ENCODE measurements around the gene BCAS4.

Gene BCAS4

DNA sequence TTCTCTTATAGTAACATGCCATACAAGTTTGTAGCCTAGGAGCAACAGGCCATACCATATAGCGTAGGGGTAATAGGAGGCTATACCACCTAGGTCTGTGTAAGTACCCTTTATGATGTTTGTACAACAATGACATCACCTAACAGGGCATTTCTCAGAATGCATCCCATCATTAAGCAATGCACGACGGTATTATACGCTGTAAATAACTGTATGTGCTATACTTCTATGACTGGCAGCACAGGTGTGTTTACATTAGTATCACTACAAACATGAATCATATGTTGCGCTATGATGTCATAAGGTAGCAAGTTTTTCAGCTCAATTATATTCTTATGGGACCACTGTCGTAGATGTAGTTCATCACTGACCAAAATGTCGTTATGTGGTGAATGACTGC, 105.4 kb downstream of the BCAS4 start:
- no peak overlapping the region for H3K4me3 ChIP-seq (ENCODE audit: low read length in 2 of 2)
- H3K9ac ChIP-seq (ENCODE audit: low read length in 2 of 2): no peak overlapping the region
- H3K27me3 ChIP-seq (ENCODE audit: control insufficient read depth in 1 of 2, insufficient read depth in 2 of 2, low read length in 2 of 2): no peaks in the 10 kb centered on the region
- H3K4me1 ChIP-seq (ENCODE audit: control insufficient read depth, insufficient read depth, low read length): no peaks in the 10 kb centered on the region
- no peaks in the 10 kb centered on the region for H3K9me3 ChIP-seq (ENCODE audit: control insufficient read depth in 2 of 2, low read length in 2 of 2)
- no peak overlapping the region for H3K27ac ChIP-seq (ENCODE audit: low read length)
- H3K36me3 ChIP-seq (ENCODE audit: control insufficient read depth in 2 of 2, insufficient read depth in 2 of 2, low read length in 2 of 2): peaks cover 26 to 28% of the 10 kb centered on the region in 2 donors

DNA sequence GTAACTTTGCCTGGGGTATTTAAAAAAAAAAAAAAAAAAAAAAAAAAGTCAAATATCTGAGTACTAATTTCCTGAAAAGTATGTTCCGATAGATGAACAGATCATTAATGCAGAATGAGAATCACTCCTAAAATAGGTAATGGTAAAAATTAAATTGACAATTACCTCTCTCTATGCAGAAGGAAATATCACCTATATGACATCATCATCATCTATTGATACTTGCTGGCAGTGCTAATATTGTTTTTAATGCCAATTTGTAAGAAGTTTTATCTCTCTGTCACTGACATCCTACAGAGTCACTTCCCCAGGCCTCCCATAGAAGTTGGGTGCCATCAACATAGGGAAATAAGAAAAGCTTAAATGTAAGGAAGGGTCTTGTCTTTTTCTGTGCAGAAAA, 106.4 kb downstream of the BCAS4 start:
- Histone ChIP-seq H3K9me3 (ENCODE audit: control insufficient read depth in 2 of 2, low read length in 2 of 2) (no peaks in the 10 kb centered on the region), H3K4me3 (ENCODE audit: low read length in 2 of 2) (no peak overlapping the region), H3K4me1 (ENCODE audit: control insufficient read depth, insufficient read depth, low read length) (no peaks in the 10 kb centered on the region), H3K27me3 (ENCODE audit: control insufficient read depth in 1 of 2, insufficient read depth in 2 of 2, low read length in 2 of 2) (no peaks in the 10 kb centered on the region), H3K9ac (ENCODE audit: low read length in 2 of 2) (no peak overlapping the region), H3K27ac (ENCODE audit: low read length) (no peak overlapping the region), H3K36me3 (ENCODE audit: control insufficient read depth in 2 of 2, insufficient read depth in 2 of 2, low read length in 2 of 2) (peaks cover 26 to 28% of the 10 kb centered on the region in 2 donors)

DNA sequence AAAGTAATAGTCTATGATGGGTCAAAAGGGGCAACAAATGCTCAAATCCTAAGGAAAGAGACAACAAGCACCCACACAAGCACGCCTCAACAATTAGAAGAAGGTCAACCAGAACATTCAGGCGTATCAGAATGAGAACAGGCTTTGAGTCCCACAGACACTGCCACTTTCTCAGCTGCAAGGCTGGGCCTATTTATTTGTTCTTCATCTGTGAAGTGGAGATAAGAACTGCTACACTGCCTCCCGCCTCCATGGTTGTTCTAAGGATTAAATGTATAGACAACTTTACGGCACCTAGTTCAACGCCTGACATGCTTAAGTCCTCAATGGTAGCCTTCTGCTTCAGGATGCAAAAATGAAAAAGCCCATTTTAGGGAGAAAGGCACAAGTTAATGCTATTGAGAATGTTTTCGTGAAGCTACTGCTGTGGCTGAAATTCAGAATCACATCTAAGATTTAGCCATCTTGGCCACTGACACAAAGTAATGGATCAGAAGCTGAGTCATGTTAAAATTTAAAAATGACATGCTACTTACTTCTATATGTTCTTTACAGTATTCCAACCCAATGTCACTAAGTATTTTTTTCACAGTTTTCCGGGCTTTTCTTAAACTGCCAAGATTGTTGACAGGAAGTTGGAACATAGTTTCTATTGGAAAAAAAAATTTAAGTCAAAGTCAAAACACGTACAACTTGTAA, 108.6 kb downstream of the BCAS4 start:
- H3K9me3 ChIP-seq (ENCODE audit: control insufficient read depth in 2 of 2, low read length in 2 of 2): no peaks in the 10 kb centered on the region
- H3K4me3 ChIP-seq (ENCODE audit: low read length in 2 of 2): no peak overlapping the region
- no peaks in the 10 kb centered on the region for H3K4me1 ChIP-seq (ENCODE audit: control insufficient read depth, insufficient read depth, low read length)
- peaks cover 12 to 15% of the 10 kb centered on the region in 2 donors for H3K36me3 ChIP-seq (ENCODE audit: control insufficient read depth in 2 of 2, insufficient read depth in 2 of 2, low read length in 2 of 2)
- no peak overlapping the region for H3K27ac ChIP-seq (ENCODE audit: low read length)
- no peak overlapping the region for H3K9ac ChIP-seq (ENCODE audit: low read length in 2 of 2)
- no peaks in the 10 kb centered on the region for H3K27me3 ChIP-seq (ENCODE audit: control insufficient read depth in 1 of 2, insufficient read depth in 2 of 2, low read length in 2 of 2)

DNA sequence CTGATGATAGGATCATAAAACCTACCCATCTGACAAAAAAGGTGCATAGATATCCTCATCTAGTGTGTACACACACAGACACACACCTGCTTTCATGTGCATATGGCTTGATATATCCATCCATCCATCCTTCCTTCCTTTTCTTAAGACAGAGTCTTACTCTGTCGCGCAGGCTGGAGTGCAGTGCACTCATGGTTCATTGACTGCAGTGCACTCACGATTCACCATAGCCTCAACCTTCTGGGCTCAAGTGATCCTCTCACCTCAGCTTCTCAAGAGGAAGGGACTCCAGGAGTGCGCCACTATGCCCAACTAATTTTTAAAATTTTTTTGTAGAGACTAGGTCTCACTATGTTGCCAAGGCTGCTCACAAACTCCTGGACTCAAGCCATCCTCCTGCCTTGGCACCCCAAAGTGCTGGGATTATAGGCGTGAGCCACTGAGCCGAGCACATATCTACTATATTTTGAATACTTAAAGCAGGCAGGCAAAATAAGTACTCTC, 109.3 kb downstream of the BCAS4 start:
- no peak overlapping the region for H3K9ac ChIP-seq (ENCODE audit: low read length in 2 of 2)

DNA sequence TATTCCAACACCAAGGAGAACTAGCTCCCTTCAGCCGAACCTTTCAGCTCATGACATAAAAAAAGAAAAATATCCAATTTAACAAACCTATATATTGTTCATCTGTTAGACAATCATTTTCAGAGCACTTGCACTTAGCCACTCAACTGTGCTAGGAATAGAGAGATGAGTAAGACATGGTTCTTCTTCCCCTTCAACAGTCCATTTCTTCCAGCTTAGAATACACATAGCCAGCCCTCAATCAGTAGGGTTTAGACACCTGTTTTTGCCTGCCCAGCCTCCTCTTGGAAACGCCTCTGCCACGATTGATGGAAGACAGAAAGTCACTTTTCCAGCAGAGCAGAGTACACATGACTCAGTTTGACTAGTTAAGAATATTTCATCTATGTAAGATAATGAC, 114.6 kb downstream of the BCAS4 start:
- Histone ChIP-seq H3K36me3 (ENCODE audit: control insufficient read depth in 2 of 2, insufficient read depth in 2 of 2, low read length in 2 of 2) (no peaks in the 10 kb centered on the region), H3K9me3 (ENCODE audit: control insufficient read depth in 2 of 2, low read length in 2 of 2) (no peaks in the 10 kb centered on the region), H3K9ac (ENCODE audit: low read length in 2 of 2) (no peak overlapping the region), H3K27ac (ENCODE audit: low read length) (no peak overlapping the region), H3K4me1 (ENCODE audit: control insufficient read depth, insufficient read depth, low read length) (peaks cover 11% of the 10 kb centered on the region), H3K27me3 (ENCODE audit: control insufficient read depth in 1 of 2, insufficient read depth in 2 of 2, low read length in 2 of 2) (no peaks in the 10 kb centered on the region), H3K4me3 (ENCODE audit: low read length in 2 of 2) (no peak overlapping the region)

More for the DNA sequence above, 109.3 kb downstream of the BCAS4 start:
- Histone ChIP-seq H3K27ac (ENCODE audit: low read length) (no peak overlapping the region), H3K4me1 (ENCODE audit: control insufficient read depth, insufficient read depth, low read length) (no peaks in the 10 kb centered on the region), H3K4me3 (ENCODE audit: low read length in 2 of 2) (no peak overlapping the region), H3K9me3 (ENCODE audit: control insufficient read depth in 2 of 2, low read length in 2 of 2) (no peaks in the 10 kb centered on the region), H3K36me3 (ENCODE audit: control insufficient read depth in 2 of 2, insufficient read depth in 2 of 2, low read length in 2 of 2) (peaks cover 11 to 15% of the 10 kb centered on the region in 2 donors), H3K27me3 (ENCODE audit: control insufficient read depth in 1 of 2, insufficient read depth in 2 of 2, low read length in 2 of 2) (no peaks in the 10 kb centered on the region)

DNA sequence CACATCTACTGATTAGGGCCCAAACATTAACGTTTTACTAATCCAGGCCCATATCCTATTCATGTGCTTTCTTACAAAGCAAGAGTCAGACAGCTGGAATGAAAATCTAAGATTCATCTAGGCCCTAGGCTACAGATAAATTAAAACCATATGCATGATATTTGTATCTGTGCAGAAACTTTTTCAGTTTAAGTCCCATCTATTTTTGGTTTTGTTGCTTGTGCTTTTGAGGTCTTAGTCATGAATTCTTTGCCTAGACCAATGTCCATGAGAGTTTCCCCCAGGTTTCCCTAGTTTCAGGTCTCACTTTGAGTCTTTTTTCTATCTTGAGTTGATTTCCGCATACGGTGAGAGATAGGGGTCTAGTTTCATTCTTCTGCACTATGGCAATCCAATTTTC, 116.2 kb downstream of the BCAS4 start:
- Histone ChIP-seq H3K9ac (ENCODE audit: low read length in 2 of 2) (no peak overlapping the region), H3K36me3 (ENCODE audit: control insufficient read depth in 2 of 2, insufficient read depth in 2 of 2, low read length in 2 of 2) (no peaks in the 10 kb centered on the region), H3K4me3 (ENCODE audit: low read length in 2 of 2) (no peak overlapping the region), H3K27ac (ENCODE audit: low read length) (no peak overlapping the region), H3K27me3 (ENCODE audit: control insufficient read depth in 1 of 2, insufficient read depth in 2 of 2, low read length in 2 of 2) (no peaks in the 10 kb centered on the region), H3K4me1 (ENCODE audit: control insufficient read depth, insufficient read depth, low read length) (peaks cover 11% of the 10 kb centered on the region), H3K9me3 (ENCODE audit: control insufficient read depth in 2 of 2, low read length in 2 of 2) (no peaks in the 10 kb centered on the region)

DNA sequence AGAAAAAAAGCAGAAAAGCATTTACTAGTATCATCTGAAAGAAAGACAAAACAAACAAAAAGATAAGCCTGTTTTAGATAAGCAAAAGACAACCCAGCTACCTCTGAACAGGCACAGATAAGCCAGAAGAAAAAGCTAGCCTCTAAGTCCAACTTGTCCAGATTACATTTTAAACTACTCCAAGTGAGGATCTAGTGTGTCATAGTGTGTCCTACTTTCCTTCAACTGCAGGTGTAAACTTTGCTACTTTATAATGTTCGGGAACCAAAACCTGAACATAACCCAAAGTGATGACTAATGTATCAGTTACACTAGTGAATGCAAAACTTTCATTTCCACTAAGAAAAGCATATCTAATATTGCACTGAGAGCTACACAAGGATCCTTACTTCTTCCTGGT, 116.9 kb downstream of the BCAS4 start:
- no peak overlapping the region for H3K9ac ChIP-seq (ENCODE audit: low read length in 2 of 2)
- H3K4me1 ChIP-seq (ENCODE audit: control insufficient read depth, insufficient read depth, low read length): peaks cover 11% of the 10 kb centered on the region
- no peaks in the 10 kb centered on the region for H3K27me3 ChIP-seq (ENCODE audit: control insufficient read depth in 1 of 2, insufficient read depth in 2 of 2, low read length in 2 of 2)
- H3K27ac ChIP-seq (ENCODE audit: low read length): no peak overlapping the region
- H3K9me3 ChIP-seq (ENCODE audit: control insufficient read depth in 2 of 2, low read length in 2 of 2): no peaks in the 10 kb centered on the region
- H3K36me3 ChIP-seq (ENCODE audit: control insufficient read depth in 2 of 2, insufficient read depth in 2 of 2, low read length in 2 of 2): no peaks in the 10 kb centered on the region
- H3K4me3 ChIP-seq (ENCODE audit: low read length in 2 of 2): no peak overlapping the region

DNA sequence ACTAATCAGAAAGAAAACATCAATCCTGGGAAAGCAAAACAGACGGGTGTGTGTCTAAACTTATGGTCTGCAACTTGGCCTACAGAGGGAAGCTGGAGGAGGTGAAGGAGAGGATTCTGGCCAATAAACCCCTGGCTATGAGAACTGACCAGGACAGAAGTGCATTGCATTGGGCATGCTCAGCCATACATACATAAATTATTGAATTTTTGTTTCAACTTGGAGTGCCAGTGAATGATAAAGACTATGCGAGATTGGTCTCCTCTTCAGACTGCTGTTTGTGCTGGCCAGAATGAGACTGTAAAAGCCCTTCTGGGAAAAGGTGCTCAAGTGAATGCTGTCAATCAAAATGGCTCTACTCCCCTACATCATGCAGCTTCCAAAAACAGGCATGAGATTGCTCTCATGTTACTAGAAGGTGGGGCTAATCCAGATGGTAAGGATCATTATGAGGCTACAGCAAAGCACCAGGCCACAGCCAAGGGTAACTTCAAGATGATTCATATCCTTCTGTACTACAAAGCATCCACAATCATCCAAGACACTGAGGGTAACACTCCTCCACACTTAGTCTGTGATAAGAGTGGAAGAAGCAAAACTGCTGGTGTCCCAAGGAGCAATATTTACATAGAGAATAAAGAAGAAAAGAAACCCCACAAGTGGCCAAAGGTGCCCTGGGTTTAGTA, 119.0 kb downstream of the BCAS4 start:
- Histone ChIP-seq H3K4me3 (ENCODE audit: low read length in 2 of 2) (no peak overlapping the region), H3K9me3 (ENCODE audit: control insufficient read depth in 2 of 2, low read length in 2 of 2) (no peaks in the 10 kb centered on the region), H3K36me3 (ENCODE audit: control insufficient read depth in 2 of 2, insufficient read depth in 2 of 2, low read length in 2 of 2) (no peaks in the 10 kb centered on the region), H3K9ac (ENCODE audit: low read length in 2 of 2) (no peak overlapping the region), H3K27me3 (ENCODE audit: control insufficient read depth in 1 of 2, insufficient read depth in 2 of 2, low read length in 2 of 2) (no peaks in the 10 kb centered on the region), H3K4me1 (ENCODE audit: control insufficient read depth, insufficient read depth, low read length) (peaks cover 18% of the 10 kb centered on the region), H3K27ac (ENCODE audit: low read length) (no peak overlapping the region)

DNA sequence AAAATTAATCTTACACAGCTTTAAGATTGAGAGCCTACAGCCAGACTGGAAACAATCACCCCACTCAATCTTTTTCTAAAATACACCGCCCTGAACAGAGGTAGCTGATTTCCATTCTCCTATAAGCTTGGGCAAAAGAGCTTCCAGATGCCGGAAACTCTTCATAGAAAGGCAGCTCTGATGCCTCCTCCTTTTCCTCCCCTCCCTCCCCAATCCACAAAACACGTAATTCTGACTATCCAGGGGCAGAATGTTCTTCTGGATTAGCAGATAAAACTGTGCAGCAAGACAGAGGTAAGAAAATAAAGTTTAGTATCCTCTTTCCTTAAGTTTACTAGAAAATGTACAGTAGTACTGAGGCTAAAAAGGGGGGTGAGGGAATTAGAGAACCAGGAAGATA, 120.6 kb downstream of the BCAS4 start:
- H3K4me3 ChIP-seq (ENCODE audit: low read length in 2 of 2): no peak overlapping the region
- H3K27ac ChIP-seq (ENCODE audit: low read length): no peak overlapping the region
- no peaks in the 10 kb centered on the region for H3K27me3 ChIP-seq (ENCODE audit: control insufficient read depth in 1 of 2, insufficient read depth in 2 of 2, low read length in 2 of 2)
- H3K9ac ChIP-seq (ENCODE audit: low read length in 2 of 2): no peak overlapping the region
- H3K4me1 ChIP-seq (ENCODE audit: control insufficient read depth, insufficient read depth, low read length): peaks cover 15% of the 10 kb centered on the region
- H3K9me3 ChIP-seq (ENCODE audit: control insufficient read depth in 2 of 2, low read length in 2 of 2): no peaks in the 10 kb centered on the region
- no peaks in the 10 kb centered on the region for H3K36me3 ChIP-seq (ENCODE audit: control insufficient read depth in 2 of 2, insufficient read depth in 2 of 2, low read length in 2 of 2)

DNA sequence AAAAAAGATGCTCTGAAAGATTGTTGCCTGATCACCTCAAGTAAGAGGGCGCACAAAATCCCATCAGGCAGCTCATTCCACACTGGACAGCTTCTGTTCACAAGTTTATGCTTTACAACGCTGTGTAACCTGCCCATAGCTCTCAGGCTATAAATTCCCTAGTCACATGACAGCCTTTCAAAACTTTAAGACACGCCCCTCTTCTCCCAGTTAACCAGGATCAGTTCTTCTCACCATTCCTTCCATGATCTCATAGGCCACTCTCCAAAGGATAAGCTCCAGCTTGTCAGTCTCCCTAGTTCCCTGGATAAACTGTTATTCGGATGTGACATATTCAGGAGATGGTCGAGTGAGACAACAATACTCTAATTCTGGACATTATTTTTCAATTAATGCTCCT, 121.4 kb downstream of the BCAS4 start:
- Histone ChIP-seq H3K9me3 (ENCODE audit: control insufficient read depth in 2 of 2, low read length in 2 of 2) (no peaks in the 10 kb centered on the region), H3K4me3 (ENCODE audit: low read length in 2 of 2) (no peak overlapping the region), H3K27me3 (ENCODE audit: control insufficient read depth in 1 of 2, insufficient read depth in 2 of 2, low read length in 2 of 2) (no peaks in the 10 kb centered on the region), H3K4me1 (ENCODE audit: control insufficient read depth, insufficient read depth, low read length) (peaks cover 10% of the 10 kb centered on the region), H3K9ac (ENCODE audit: low read length in 2 of 2) (no peak overlapping the region), H3K27ac (ENCODE audit: low read length) (no peak overlapping the region), H3K36me3 (ENCODE audit: control insufficient read depth in 2 of 2, insufficient read depth in 2 of 2, low read length in 2 of 2) (no peaks in the 10 kb centered on the region)

DNA sequence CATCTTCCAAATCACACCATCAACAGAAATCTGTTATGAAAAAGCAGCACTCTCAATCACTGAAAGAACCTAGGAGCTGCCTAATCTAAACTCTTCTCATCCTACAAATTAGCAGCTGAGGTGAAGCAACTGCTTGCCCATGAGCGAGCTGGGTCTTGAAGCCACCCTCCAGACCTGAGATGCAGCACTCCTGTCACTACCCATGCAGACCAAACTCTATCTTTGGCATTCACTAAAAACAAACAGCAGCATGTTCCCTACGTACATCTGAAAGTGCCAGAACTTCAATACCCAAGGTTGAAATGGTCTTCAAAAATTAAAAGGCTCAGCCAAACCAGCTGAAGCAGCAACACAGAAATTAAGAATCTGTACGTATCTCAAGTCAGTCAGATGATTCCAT, 122.1 kb downstream of the BCAS4 start:
- H3K36me3 ChIP-seq (ENCODE audit: control insufficient read depth in 2 of 2, insufficient read depth in 2 of 2, low read length in 2 of 2): no peaks in the 10 kb centered on the region
- no peak overlapping the region for H3K27ac ChIP-seq (ENCODE audit: low read length)
- H3K4me1 ChIP-seq (ENCODE audit: control insufficient read depth, insufficient read depth, low read length): peaks cover 10% of the 10 kb centered on the region
- no peak overlapping the region for H3K4me3 ChIP-seq (ENCODE audit: low read length in 2 of 2)
- no peak overlapping the region for H3K9ac ChIP-seq (ENCODE audit: low read length in 2 of 2)
- H3K27me3 ChIP-seq (ENCODE audit: control insufficient read depth in 1 of 2, insufficient read depth in 2 of 2, low read length in 2 of 2): no peaks in the 10 kb centered on the region
- H3K9me3 ChIP-seq (ENCODE audit: control insufficient read depth in 2 of 2, low read length in 2 of 2): no peaks in the 10 kb centered on the region
